H9 (cell line): ENCODE results near the gene KCNK5. TPM values are rescaled to one million over a fixed set of nuclear protein-coding genes. Genes with fewer than 3 reads are reported as not detected.

Experiments
- DNase-seq: peaks from one replicate; pipeline ENCODE4 v3.0.0-alpha.2; 2017
- H2AFZ ChIP-seq: one replicate; pipeline ENCODE4 v1.6.1; 2013; ENCODE audit warnings: mild to moderate bottlenecking, low read length, control low read depth, moderate library complexity
- H2AK5ac ChIP-seq: 2 replicates; pipeline ENCODE4 v1.6.1; 2013; ENCODE audit warnings: low read length, control low read depth, mixed read lengths; ENCODE audit not compliant: insufficient read length
- H2BK120ac ChIP-seq: one replicate; pipeline ENCODE4 v1.6.1; 2013; ENCODE audit warnings: low read depth, mild to moderate bottlenecking, low read length, control low read depth, inconsistent platforms; ENCODE audit not compliant: poor library complexity, severe bottlenecking
- H2BK12ac ChIP-seq: 2 replicates; pipeline ENCODE4 v1.6.1; 2013; ENCODE audit warnings: low read length, control low read depth, mixed read lengths, low read depth; ENCODE audit not compliant: insufficient read length
- H2BK15ac ChIP-seq: 2 replicates; pipeline ENCODE4 v1.6.1; 2013; ENCODE audit warnings: low read depth, low read length, control low read depth
- H2BK20ac ChIP-seq: one replicate; pipeline ENCODE4 v1.6.1; 2013; ENCODE audit warnings: low read depth, mild to moderate bottlenecking, low read length, control low read depth, inconsistent platforms; ENCODE audit not compliant: poor library complexity, severe bottlenecking
- H2BK5ac ChIP-seq: 2 replicates; pipeline ENCODE4 v1.6.1; 2013; ENCODE audit warnings: low read length, control low read depth, mixed read lengths; ENCODE audit not compliant: insufficient read length
- H3K14ac ChIP-seq: 2 replicates; pipeline ENCODE4 v1.6.1; 2013; ENCODE audit warnings: low read length, control low read depth; ENCODE audit not compliant: insufficient read depth
- H3K18ac ChIP-seq: 2 replicates; pipeline ENCODE4 v1.6.1; 2013; ENCODE audit warnings: low read depth, mild to moderate bottlenecking, mixed read lengths, low read length, control low read depth; ENCODE audit not compliant: insufficient read length
- H3K23ac ChIP-seq: 2 replicates; pipeline ENCODE4 v1.6.1; 2013; ENCODE audit warnings: low read length, control low read depth, mixed read lengths, low read depth; ENCODE audit not compliant: insufficient read length
- H3K23me2 ChIP-seq: 2 replicates; pipeline ENCODE4 v1.6.1; 2013; ENCODE audit warnings: low read depth, mild to moderate bottlenecking, mixed read lengths, low read length, control low read depth; ENCODE audit not compliant: insufficient read length, poor library complexity, severe bottlenecking
- H3K27ac ChIP-seq: 2 replicates; pipeline ENCODE4 v1.5.1; 2013; ENCODE audit warnings: low read length, control low read depth, mixed read lengths, low read depth; ENCODE audit not compliant: insufficient read length
- H3K27me3 ChIP-seq: 2 replicates; pipeline ENCODE4 v1.6.1; 2013; ENCODE audit warnings: low read length, control low read depth, inconsistent platforms; ENCODE audit not compliant: insufficient read depth
- H3K4ac ChIP-seq: 2 replicates; pipeline ENCODE4 v1.6.1; 2013; ENCODE audit warnings: low read depth, mild to moderate bottlenecking, control low read depth, inconsistent platforms, low read length, moderate library complexity
- H3K4me1 ChIP-seq: 2 replicates; pipeline ENCODE4 v1.6.1; 2013; ENCODE audit warnings: low read length, control low read depth, inconsistent platforms; ENCODE audit not compliant: insufficient read depth
- H3K4me2 ChIP-seq: 2 replicates; pipeline ENCODE4 v1.6.1; 2013; ENCODE audit warnings: low read length, control low read depth, mixed read lengths; ENCODE audit not compliant: insufficient read length, insufficient read depth
- H3K56ac ChIP-seq: 2 replicates; pipeline ENCODE4 v1.6.1; 2013; ENCODE audit warnings: low read depth, mild to moderate bottlenecking, mixed read lengths, low read length, control low read depth; ENCODE audit not compliant: insufficient read length
- H3K79me1 ChIP-seq: 2 replicates; pipeline ENCODE4 v1.6.1; 2013; ENCODE audit warnings: low read depth, mild to moderate bottlenecking, moderate library complexity, low read length, control low read depth, inconsistent platforms; ENCODE audit not compliant: insufficient read depth, poor library complexity, severe bottlenecking
- H3K79me2 ChIP-seq: 2 replicates; pipeline ENCODE4 v1.6.1; 2013; ENCODE audit warnings: low read length, control low read depth, inconsistent platforms; ENCODE audit not compliant: insufficient read depth
- H3K9ac ChIP-seq: 2 replicates; pipeline ENCODE4 v1.6.1; 2013; ENCODE audit warnings: low read length, control low read depth, mixed read lengths; ENCODE audit not compliant: insufficient read length; ENCODE audit errors: extremely low read depth
- H3K9me3 ChIP-seq: one replicate; pipeline ENCODE4 v1.6.1; 2013; ENCODE audit warnings: low read depth, low read length, inconsistent platforms; ENCODE audit not compliant: control insufficient read depth
- H3T11ph ChIP-seq: one replicate; pipeline ENCODE4 v1.6.1; 2013; ENCODE audit warnings: mild to moderate bottlenecking, low read length, control low read depth, inconsistent platforms
- H4K20me1 ChIP-seq: one replicate; pipeline ENCODE4 v1.6.1; 2013; ENCODE audit not compliant: control insufficient read depth, insufficient read length, insufficient read depth
- H4K5ac ChIP-seq: 2 replicates; pipeline ENCODE4 v1.6.1; 2013; ENCODE audit warnings: low read depth, mild to moderate bottlenecking, mixed read lengths, low read length, control low read depth; ENCODE audit not compliant: insufficient read length
- H4K8ac ChIP-seq: replicated peaks from 2 replicates; pipeline ENCODE4 v1.6.1; 2013; ENCODE audit warnings: low read length, control low read depth, mixed read lengths, low read depth; ENCODE audit not compliant: insufficient read length
- H4K91ac ChIP-seq: 2 replicates; pipeline ENCODE4 v1.6.1; 2013; ENCODE audit warnings: low read depth, mild to moderate bottlenecking, moderate library complexity, mixed read lengths, low read length, control low read depth; ENCODE audit not compliant: insufficient read length
- H3K27ac Mint-ChIP-seq, 3 experiments: 2 replicates in 2 of 3; 3 replicates in 1 of 3; pipeline ENCODE4 v1.8.0; 2020 to 2021; ENCODE audit warnings: mixed read lengths in 3 of 3, mild to moderate bottlenecking in 1 of 3, moderate library complexity in 1 of 3
- H3K27me3 Mint-ChIP-seq: 2 replicates; pipeline ENCODE4 v1.8.0; 2021; ENCODE audit warnings: low read depth, mild to moderate bottlenecking, moderate library complexity, mixed read lengths
- H3K36me3 Mint-ChIP-seq, 3 experiments: 2 replicates in 2 of 3; 3 replicates in 1 of 3; pipeline ENCODE4 v1.8.0; 2020 to 2021; ENCODE audit warnings: low read depth in 3 of 3, mixed read lengths in 3 of 3; ENCODE audit not compliant: insufficient read depth in 1 of 3
- H3K4me1 Mint-ChIP-seq, 2 experiments: 2 replicates each; pipeline ENCODE4 v1.8.0; 2020; ENCODE audit warnings: mixed read lengths in 2 of 2
- H3K4me3 Mint-ChIP-seq, 2 experiments: 2 replicates in 1 of 2; 3 replicates in 1 of 2; pipeline ENCODE4 v1.8.0; 2020 to 2021; ENCODE audit warnings: mild to moderate bottlenecking in 2 of 2, mixed read lengths in 2 of 2, moderate library complexity in 1 of 2
- H3K9me3 Mint-ChIP-seq, 2 experiments: 2 replicates in 1 of 2; 3 replicates in 1 of 2; pipeline ENCODE4 v1.8.0; 2020; ENCODE audit warnings: mild to moderate bottlenecking in 2 of 2, mixed read lengths in 2 of 2, moderate library complexity in 1 of 2
- CTCF ChIP-seq: fragments of 200-600 bp; sonication (generic); conservative IDR thresholded peaks from 3 replicates; pipeline ENCODE4 v1.8.0; 2021; ENCODE audit warnings: antibody characterized with exemption, mild to moderate bottlenecking
- total RNA-seq: library from RNA; stranded (reverse); gene quantifications from 2 replicates; pipeline ENCODE4 v1.2.1, GENCODE V29; 2021

KCNK5 gene
- total RNA-seq, 1 experiment from 2014 or later: 30.0 TPM

DNA sequence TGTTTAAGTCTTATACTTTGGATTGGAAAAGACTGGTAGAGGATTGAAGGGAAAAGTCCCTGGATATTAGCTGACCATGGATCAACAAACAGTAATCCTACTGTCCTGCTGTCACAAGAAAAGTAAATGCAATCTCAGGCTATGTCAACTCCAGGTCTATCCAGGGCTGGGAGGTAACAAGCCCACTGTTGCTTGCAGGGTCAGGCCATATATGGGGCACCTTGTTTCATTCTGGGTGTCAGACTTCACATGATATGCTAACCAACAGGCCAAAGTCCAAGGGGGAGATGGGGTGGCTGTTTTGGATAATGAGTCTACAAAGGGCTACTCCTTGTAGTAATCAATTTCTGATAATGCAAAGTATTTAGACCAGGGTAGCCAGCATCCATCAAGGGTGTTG lies 30.7 kb downstream of the KCNK5 start:
- no peaks in the 10 kb centered on the region for H3K9me3 Mint-ChIP-seq
- H3K4me1 ChIP-seq: no peaks in the 10 kb centered on the region; the same call in 1 of the 2 replicates
- H3K4me3 Mint-ChIP-seq: no peak overlapping the region
- H3K4me2 ChIP-seq: no peak overlapping the region
- no peak overlapping the region for H3K27ac Mint-ChIP-seq
- peaks cover 11% of the 10 kb centered on the region; the same call in 1 of the 2 replicates for H3K79me2 ChIP-seq
- H4K20me1 ChIP-seq: no peaks in the 10 kb centered on the region
- no peak overlapping the region for H3T11ph ChIP-seq
- no peak overlapping the region for H3K4ac ChIP-seq
- no peak overlapping the region for H4K91ac ChIP-seq
- no peak overlapping the region for H3K9ac ChIP-seq
- no peak overlapping the region for H2AFZ ChIP-seq
- no peak overlapping the region for H2AK5ac ChIP-seq
- H3K4me1 Mint-ChIP-seq: peaks cover 33 to 35% of the 10 kb centered on the region in 2 experiments
- no peaks in the 10 kb centered on the region for H3K9me3 ChIP-seq
- no peak overlapping the region for H3K27ac ChIP-seq
- no peak overlapping the region for H4K8ac ChIP-seq
- H2BK120ac ChIP-seq: no peak overlapping the region
- no peak overlapping the region for H3K18ac ChIP-seq
- H3K79me1 ChIP-seq: peaks cover 15% of the 10 kb centered on the region
- no peak for DNase-seq
- H3K23me2 ChIP-seq: no peaks in the 10 kb centered on the region
- no peak overlapping the region for H2BK15ac ChIP-seq
- H3K14ac ChIP-seq: no peak overlapping the region
- H3K56ac ChIP-seq: no peak overlapping the region
- H3K36me3 Mint-ChIP-seq: peaks cover 37 to 41% (median 40%) of the 10 kb centered on the region in 3 experiments
- no peak overlapping the region for H2BK5ac ChIP-seq
- H4K5ac ChIP-seq: no peak overlapping the region
- no peak overlapping the region for H2BK20ac ChIP-seq
- TF ChIP-seq CTCF: no peak
- H3K27me3 Mint-ChIP-seq: no peaks in the 10 kb centered on the region; the same call in 1 of the 2 replicates
- no peaks in the 10 kb centered on the region for H3K27me3 ChIP-seq
- no peak overlapping the region for H3K23ac ChIP-seq
- H2BK12ac ChIP-seq: no peak overlapping the region
